Endothelial cell of umbilical vein (primary cell): ENCODE data around the gene FAR1. TPM values are rescaled to one million over a fixed set of nuclear protein-coding genes. Genes with fewer than 3 reads are reported as not detected.

Experiments
- BruUV-seq: library from RNA; stranded (reverse); fragments of 400-500 nt; replicated peaks from 2 replicates; lab custom pipeline; 2021; lab: Mats Ljungman, UMichigan
- CTCF ChIA-PET: fragments of 300-600, 350-600 bp; sonication (Branson Sonifier 250); formaldehyde crosslinking; loops from one replicate; lab custom pipeline; 2021; ENCODE audit warnings: antibody characterized with exemption, inconsistent platforms; lab: Charles Lee
- POLR2A ChIA-PET: fragments of 300-600, 350-600 bp; sonication (Branson Sonifier 250); formaldehyde crosslinking; loops from one replicate; lab custom pipeline; 2021; ENCODE audit warnings: antibody characterized with exemption, inconsistent platforms; lab: Charles Lee
- DNase-seq: peaks from one replicate; pipeline ENCODE4 v3.0.0-alpha.2; 2011; ENCODE audit warnings: low read depth, low spot score
- FAIRE-seq: peaks from 2 replicates; lab custom pipeline; 2011; peaks lifted over from hg19 to GRCh38; lab: Jason Lieb, UNC
- H2AFZ ChIP-seq: 2 replicates; pipeline ENCODE4 v1.6.0; 2012; ENCODE audit warnings: low read depth, low read length, control low read depth, inconsistent platforms
- H3K27ac ChIP-seq: 2 replicates; pipeline ENCODE4 v1.5.1; 2011; ENCODE audit warnings: low read depth, mild to moderate bottlenecking, control low read depth, low read length, moderate library complexity; ENCODE audit not compliant: insufficient read depth
- H3K27me3 ChIP-seq, 2 experiments: 2 replicates each; pipeline versions ENCODE4 v1.6.0 to v1.6.1; 2011; ENCODE audit warnings: low read length in 2 of 2, mixed read lengths in 1 of 2; ENCODE audit not compliant: control insufficient read depth in 2 of 2, insufficient read depth in 2 of 2
- H3K36me3 ChIP-seq, 2 experiments: 2 replicates in 1 of 2; 3 replicates in 1 of 2; pipeline ENCODE4 v1.5.1; 2011; ENCODE audit warnings: low read length in 2 of 2, mild to moderate bottlenecking in 1 of 2, moderate library complexity in 1 of 2; ENCODE audit not compliant: control insufficient read depth in 2 of 2, insufficient read depth in 2 of 2; ENCODE audit errors: extremely low read depth in 1 of 2
- H3K4me1 ChIP-seq: 3 replicates; pipeline ENCODE4 v1.5.1; 2011; ENCODE audit warnings: mild to moderate bottlenecking, low read length; ENCODE audit not compliant: control insufficient read depth, insufficient read depth; ENCODE audit errors: extremely low read depth
- H3K4me2 ChIP-seq: 2 replicates; pipeline ENCODE4 v1.6.1; 2011; ENCODE audit warnings: low read length, control low read depth, mixed read lengths; ENCODE audit not compliant: insufficient read depth
- H3K4me3 ChIP-seq, 3 experiments: fragments of 200-600 bp in 1 of 3; sonication (generic), shearing (Covaris generic) in 1 of 3; replicated peaks in 1 of 3; 2 replicates each; pipeline ENCODE4 v1.5.1; 2011 to 2016; ENCODE audit warnings: control low read depth in 3 of 3, low read length in 3 of 3, mild to moderate bottlenecking in 2 of 3, inconsistent platforms in 1 of 3, low read depth in 1 of 3, moderate library complexity in 1 of 3; ENCODE audit not compliant: insufficient read depth in 1 of 3
- H3K79me2 ChIP-seq: 2 replicates; pipeline ENCODE4 v1.6.0; 2012; ENCODE audit warnings: low read length, inconsistent platforms; ENCODE audit not compliant: control insufficient read depth, insufficient read depth
- H3K9ac ChIP-seq: replicated peaks from 2 replicates; pipeline ENCODE3; 2011; ENCODE audit warnings: low read length, control low read depth; ENCODE audit not compliant: insufficient read depth; ENCODE audit errors: extremely low read depth
- H3K9me1 ChIP-seq: replicated peaks from 3 replicates; pipeline ENCODE4 v1.6.0; 2011; ENCODE audit warnings: mild to moderate bottlenecking, low read length; ENCODE audit not compliant: control insufficient read depth, insufficient read depth; ENCODE audit errors: extremely low read depth
- H3K9me3 ChIP-seq: replicated peaks from 2 replicates; pipeline ENCODE4 v1.5.1; 2012; ENCODE audit warnings: low read length, inconsistent platforms; ENCODE audit not compliant: control insufficient read depth, insufficient read depth
- H4K20me1 ChIP-seq: replicated peaks from 2 replicates; pipeline ENCODE3; 2011; ENCODE audit warnings: mild to moderate bottlenecking, low read length; ENCODE audit not compliant: control insufficient read depth, insufficient read depth; ENCODE audit errors: extremely low read depth
- EZH2 ChIP-seq: IDR thresholded peaks from 2 replicates; pipeline ENCODE4 v1.6.1; 2012; ENCODE audit warnings: borderline replicate concordance, low read depth, mild to moderate bottlenecking, moderate library complexity, low read length, inconsistent platforms; ENCODE audit not compliant: severe bottlenecking
- FOS ChIP-seq: IDR thresholded peaks from 2 replicates; pipeline ENCODE4 v1.6.1; 2011; ENCODE audit warnings: mild to moderate bottlenecking, low read length, moderate library complexity, borderline replicate concordance; ENCODE audit not compliant: insufficient read depth
- JUN ChIP-seq: IDR thresholded peaks from 2 replicates; pipeline ENCODE4 v1.6.1; 2011; ENCODE audit warnings: borderline replicate concordance, low read depth; ENCODE audit not compliant: insufficient read length, insufficient read depth
- MAX ChIP-seq: IDR thresholded peaks from 2 replicates; pipeline ENCODE4 v1.6.1; 2011; ENCODE audit not compliant: insufficient read depth, insufficient read length
- MYC ChIP-seq: IDR thresholded peaks from one replicate; pipeline ENCODE4 v1.6.1; 2011; ENCODE audit warnings: mild to moderate bottlenecking, low read depth, low read length
- POLR2A ChIP-seq: IDR thresholded peaks from 2 replicates; pipeline ENCODE4 v1.6.1; 2012; ENCODE audit warnings: low read depth, mild to moderate bottlenecking, control low read depth, low read length
- dilution Hi-C: fragments of 300-500 bp; cut with MboI; formaldehyde crosslinking; loops from one replicate; pipeline ENCODE4 v1.15.0; 2019; ENCODE audit warnings: low sequenced_read_pairs; ENCODE audit not compliant: extremely low pct_ligation_motif_present
- intact Hi-C: fragments of 100-400 bp; cut with micrococcal nuclease; formaldehyde crosslinking; loops from one replicate; pipeline ENCODE4 v1.10.0; 2022
- polyA plus RNA-seq, 4 experiments: library from polyadenylated mRNA; depleted of rRNA in 3 of 4; stranded (reverse) in 3 of 4; unstranded in 1 of 4; fragments of >200 nt; gene quantifications; 2 replicates each; pipeline versions ENCODE4 v1.2.1 to v1.2.3, GENCODE V29; 2011 to 2012; ENCODE audit warnings: missing spikeins in 1 of 4
- total RNA-seq: library from RNA; stranded (reverse); gene quantifications from 2 replicates; pipeline ENCODE4 v1.2.3, GENCODE V29; 2021

The FAR1 gene
- total and polyA plus RNA-seq, 2 donors (not counting 3 experiments of a cell fraction or from before 2014, with no cell fraction given): 29.5 to 76.4 TPM

DNA sequence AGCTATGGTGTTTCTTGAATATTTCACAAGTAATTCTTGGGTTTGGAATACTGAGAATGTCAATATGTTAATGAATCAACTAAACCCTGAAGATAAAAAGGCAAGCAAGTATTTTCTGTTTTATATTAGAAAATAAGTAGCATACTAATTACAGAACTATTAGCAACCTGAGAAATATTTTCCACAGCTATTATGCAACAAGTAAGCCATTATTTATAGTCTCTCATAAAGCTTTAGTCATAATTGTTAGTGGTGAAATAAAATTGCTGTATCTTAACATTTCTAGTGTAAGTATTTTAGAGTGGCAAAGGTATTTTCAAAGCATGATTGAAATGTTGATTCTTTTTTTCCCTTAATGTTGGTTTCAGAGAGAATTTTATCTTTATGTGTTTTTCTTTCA is 53.3 kb downstream of the FAR1 start:
- BruUV-seq: no TSS peak
- Histone ChIP-seq H4K20me1 (peaks cover under 1% of the 10 kb centered on the region), H3K79me2 (peaks cover 7% of the 10 kb centered on the region), H3K27me3 (no peaks in the 10 kb centered on the region), H3K27ac (no peak overlapping the region), H3K4me2 (no peak overlapping the region), H3K9me1 (no peaks in the 10 kb centered on the region), H3K4me3 (no peak overlapping the region), H3K9ac (no peak overlapping the region), H3K9me3 (no peaks in the 10 kb centered on the region), H3K36me3 (peaks cover 3 to 5% of the 10 kb centered on the region in 2 experiments), H2AFZ (no peak overlapping the region), H3K4me1 (peaks cover 37% of the 10 kb centered on the region)
- FAIRE-seq: no peak
- POLR2A ChIA-PET: no interaction called here
- dilution Hi-C loops: no loop called here
- intact Hi-C loops: no loop called here
- DNase-seq: no peak
- no peak for TF ChIP-seq JUN
- TF ChIP-seq FOS: no peak
- no peak for TF ChIP-seq POLR2A
- no peak for TF ChIP-seq MAX
- CTCF ChIA-PET: no interaction called here

DNA sequence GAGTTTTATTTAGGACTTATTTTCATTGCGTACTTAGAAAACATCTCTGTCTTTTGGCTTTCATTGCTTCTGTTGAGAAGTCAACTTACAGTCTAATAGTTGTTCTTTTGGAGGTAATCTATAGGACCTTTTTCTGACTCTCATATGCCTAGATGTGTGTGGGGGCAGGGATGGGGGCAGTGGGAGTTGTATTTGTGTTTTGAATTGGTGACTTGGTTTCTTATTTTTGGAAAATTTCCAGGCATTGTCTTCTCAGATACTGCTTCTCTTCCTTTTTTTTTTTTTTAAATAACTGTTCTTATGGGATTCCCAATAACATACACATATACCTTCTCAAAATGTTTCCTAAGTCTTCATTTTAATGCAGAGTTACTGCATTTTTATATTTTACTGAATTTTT is 58.0 kb downstream of the FAR1 start:
- DNase-seq (peak; percentile 69), FAIRE-seq (no peak)
- Histone ChIP-seq H3K4me3 (no peak overlapping the region), H3K9me1 (no peaks in the 10 kb centered on the region), H3K79me2 (peaks cover 4% of the 10 kb centered on the region), H3K4me2 (no peak overlapping the region), H3K27ac (no peak overlapping the region), H4K20me1 (peaks cover 4% of the 10 kb centered on the region), H3K9me3 (no peaks in the 10 kb centered on the region), H3K27me3 (no peaks in the 10 kb centered on the region), H2AFZ (no peak overlapping the region), H3K36me3 (peaks cover 3 to 14% of the 10 kb centered on the region in 2 experiments), H3K4me1 (peaks cover 19% of the 10 kb centered on the region), H3K9ac (no peak overlapping the region)
- BruUV-seq: no TSS peak
- ChIA-PET POLR2A (no interaction called here), CTCF (no interaction called here)
- dilution Hi-C loops (no loop called here), intact Hi-C loops (no loop called here)
- TF ChIP-seq MYC: no peak
- TF ChIP-seq JUN: no peak
- no peak for TF ChIP-seq EZH2
